CD4-positive, alpha-beta T cell treated with Interleukin-12 subunit alpha and Interleukin-12 subunit beta, for 1 hour (primary cell): ENCODE results near the gene ALX4.

Source experiments
- DNase-seq: peaks from one replicate; pipeline ENCODE4 v3.0.0-alpha.2; 2020

Gene ALX4

DNA sequence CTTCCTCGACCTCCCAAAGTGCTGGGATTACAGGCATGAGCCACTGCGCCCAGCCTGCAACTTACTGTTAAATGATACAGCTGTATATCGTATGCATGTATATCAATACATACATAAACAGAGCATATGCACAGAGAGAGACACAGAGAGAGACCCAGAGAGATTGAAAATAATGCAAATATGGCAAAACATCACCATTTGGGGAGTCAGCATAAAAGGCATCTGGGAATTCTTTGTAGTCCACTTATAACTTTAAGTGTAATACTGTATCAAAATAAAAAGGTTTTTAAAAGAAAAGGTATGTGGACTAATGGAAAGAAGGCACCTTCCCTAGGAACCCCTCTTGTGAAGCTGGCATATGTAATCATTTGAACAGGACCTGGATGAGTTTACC is 21.8 kb downstream of the ALX4 start:
- DNase-seq, result no peak

GRCh38 chr11:44286911-44287310 is 23.0 kb downstream of the ALX4 start:
- DNase-seq, result no peak

DNA sequence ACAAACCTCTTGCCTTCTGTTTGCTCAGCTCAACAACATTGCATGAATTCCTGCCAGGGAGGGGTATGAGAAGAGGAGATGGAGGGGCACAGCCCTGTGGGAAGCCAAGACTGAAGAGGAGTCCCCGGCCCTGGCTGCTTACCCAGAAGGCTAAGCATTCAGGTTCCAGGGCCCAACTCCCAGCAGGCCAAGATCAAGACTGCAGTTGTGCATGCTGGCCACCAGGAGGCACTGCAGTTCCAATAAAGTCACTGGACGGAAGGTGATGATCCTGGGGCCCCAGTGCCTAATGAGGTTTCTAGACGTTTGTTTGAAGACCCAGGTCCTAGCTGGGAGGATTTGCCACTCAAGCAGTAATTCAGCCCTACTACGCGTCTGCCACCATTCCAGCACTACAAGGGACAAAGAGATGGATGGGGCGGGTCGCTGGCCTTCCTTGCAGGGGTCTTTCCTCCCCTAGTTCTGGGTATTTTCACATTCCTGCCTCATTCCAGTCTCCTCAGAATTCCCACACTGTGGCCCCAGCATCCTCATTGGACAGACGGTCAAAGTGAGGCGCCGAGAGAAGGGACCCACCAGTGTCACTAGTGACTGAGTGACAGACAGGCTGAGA is 23.6 kb downstream of the ALX4 start:
- DNase-seq, result peak; percentile 48

DNA sequence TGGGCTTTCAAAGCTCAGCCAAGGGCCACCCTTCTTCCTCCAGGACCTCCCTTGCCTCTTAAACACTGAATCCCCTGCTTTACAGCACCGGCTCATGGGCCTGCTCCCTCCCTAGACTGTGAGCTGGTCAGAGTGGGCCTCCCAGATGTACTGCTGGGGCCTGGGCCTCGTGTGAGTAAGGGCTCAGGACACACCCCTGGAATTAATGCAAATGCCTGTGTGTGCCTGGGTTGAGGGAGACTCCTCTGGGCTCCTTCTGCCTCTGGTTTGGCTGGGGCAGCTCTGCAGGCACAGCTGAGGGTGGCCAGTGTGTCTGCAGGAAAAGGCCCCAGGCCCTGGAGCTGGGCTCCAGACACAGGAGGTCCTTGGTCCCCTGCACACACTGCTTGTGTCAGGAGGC is 24.2 kb downstream of the ALX4 start:
- no peak for DNase-seq

- DNase-seq, result no peak
Measured at GRCh38 chr11:44282620-44283019, 27.3 kb downstream of the ALX4 start.

GRCh38 chr11:44281151-44281550 is 28.8 kb downstream of the ALX4 start:
- DNase-seq, result no peak

DNA sequence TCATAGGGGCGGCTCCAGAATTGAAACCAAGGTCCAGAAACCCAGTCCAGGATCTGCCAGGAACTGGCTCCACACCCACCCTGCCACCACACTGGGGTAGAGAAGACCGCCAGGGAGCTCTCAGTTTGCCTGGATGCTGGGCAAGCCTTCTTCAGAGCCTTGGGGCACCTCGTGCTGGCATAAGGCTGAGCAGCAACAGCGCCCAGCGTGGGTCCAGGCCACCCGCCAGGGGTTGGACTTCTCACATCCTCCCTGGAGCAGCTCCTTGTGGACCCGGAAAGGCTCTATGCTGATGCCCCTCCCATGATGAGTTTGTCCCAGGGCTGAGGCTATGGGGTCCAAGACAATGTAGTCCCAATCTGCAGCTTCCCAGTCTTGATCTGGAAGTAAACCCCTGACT is 29.7 kb downstream of the ALX4 start:
- no peak for DNase-seq

GRCh38 chr11:44279483-44279882 is 30.5 kb downstream of the ALX4 start:
- no peak for DNase-seq

DNA sequence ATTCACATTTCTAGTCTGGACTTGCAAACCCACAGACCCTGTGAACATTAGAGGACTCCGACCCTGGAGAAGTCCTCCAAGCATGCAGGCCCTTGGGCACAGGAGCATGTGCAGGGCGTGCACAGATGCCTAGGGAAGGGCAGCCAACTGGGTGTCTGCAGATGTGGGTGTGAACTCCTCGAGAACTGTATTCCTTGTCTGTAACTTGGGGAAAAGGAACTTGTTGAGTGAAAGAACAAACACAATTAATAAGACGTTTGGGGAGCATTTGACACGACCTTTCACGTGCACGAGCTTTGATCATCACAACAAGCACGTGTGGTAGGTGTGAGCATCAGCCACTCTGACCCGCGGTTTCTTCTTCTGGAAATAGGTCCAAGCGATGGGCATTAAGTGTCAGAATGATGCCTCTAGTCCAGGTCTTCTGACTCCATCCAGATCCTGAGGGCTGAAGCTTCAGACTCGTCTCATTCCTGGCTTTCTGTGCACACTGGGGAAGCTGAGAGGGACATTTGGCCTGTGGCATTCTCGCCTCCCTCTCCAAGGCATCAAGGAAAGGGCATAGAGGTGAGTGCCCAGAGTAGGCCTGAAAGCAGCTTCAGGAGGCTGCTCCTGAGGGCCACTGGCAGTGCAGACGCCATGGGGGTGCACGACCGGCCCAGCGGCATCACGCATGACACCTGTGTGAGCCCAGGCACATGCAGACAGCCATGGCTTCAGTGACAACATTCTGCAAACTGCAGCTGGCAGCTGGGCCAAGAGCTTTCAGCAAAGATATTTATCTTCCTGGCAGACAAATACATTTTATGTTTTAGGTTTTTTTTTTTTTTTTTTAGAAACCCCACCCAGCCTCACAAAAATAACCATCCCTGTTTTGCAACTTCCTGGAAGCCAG is 32.5 kb downstream of the ALX4 start:
- no peak for DNase-seq

DNA sequence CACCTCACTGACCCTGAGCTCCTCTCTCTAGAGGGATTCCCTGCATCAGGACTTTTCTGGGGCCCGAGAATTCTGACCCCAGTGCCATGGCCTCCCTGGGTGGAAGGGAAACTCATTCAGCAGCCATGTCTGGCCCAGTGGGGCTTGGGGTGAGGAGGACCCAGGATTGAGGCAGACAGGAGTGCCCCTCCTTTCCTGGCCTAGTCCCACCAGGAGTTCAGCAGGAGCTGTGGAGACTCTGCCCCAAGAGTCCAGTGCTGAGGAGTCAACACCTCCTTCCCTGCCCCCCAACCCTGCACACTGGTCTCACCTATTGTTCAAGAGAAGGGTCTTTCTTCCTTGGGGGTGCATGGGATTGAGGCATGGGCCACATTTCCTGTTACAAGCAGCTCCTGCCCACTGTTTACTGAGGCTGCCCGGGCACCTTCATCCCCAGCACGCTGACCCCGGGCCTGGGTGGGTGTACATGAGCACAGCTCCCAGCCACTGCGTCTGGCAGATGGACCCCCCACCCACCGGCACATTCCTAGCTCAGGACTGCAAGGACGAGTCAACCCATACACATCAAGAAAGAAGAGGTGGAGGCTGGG is 33.9 kb downstream of the ALX4 start:
- no peak for DNase-seq

DNA sequence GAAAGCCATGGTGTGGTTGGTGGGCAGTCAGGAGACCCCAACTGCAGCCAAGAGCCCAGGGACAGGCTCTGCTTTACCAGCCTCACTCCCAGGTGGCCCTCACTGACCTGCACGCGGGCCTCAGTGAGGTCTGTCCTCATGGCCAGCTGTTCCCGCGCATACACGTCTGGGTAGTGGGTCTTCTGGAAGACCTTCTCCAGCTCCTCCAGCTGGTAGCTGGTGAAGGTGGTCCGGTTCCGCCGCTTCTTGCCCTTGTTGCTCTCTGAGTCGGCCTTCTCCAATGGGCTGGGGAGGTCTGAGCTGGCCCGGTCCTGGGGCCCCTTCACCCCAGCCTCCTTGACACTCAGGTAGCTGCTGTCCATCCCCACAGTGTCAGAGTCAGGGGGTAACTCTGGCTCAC is 34.7 kb downstream of the ALX4 start:
- no peak for DNase-seq

- DNase-seq, result no peak
Measured at GRCh38 chr11:44274404-44274803, 35.5 kb downstream of the ALX4 start.

GRCh38 chr11:44271286-44271685 is 38.7 kb downstream of the ALX4 start:
- DNase-seq, result no peak

DNA sequence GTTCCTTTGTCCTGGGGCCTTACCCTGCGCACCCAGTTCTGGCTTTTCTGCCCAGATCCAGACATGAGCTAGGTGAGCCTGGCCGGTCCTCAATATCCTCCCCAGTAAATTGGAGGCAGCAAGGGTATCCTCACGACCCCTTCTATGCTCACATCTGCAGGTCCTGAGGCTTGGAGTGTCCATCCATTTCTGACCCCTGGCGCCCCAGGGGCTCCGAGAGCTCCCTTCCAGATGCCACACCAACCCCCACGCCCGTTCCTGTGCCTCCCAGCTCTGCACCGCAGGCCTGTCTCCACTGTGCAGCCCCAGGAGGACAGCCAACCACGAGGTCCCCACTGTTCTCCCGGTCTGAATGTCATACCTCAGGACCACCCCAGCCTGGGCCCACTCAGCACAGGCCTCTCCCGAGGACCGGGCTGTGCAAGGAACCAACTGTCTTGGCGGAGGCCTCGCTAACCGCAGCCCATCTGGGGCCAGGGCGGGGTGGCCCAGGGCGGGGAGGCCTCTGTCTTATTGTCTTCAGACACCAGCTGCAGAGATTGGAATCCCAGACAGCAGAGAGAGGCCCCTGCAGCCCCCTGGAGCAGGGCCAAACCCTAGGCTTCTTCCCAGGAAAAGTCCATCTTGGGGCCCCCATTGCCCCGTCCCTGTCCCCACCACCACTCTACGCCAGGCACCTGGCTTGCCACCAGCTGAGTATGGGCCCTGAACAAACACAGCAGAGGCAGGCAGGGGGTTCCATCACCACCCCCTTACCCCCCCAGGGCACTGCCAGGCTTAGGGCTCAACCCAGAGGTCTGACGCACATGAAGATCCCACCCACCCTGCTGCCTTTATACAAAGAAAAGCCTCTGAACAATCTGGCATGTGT is 39.3 kb downstream of the ALX4 start:
- no peak for DNase-seq

- no peak for DNase-seq
Measured at GRCh38 chr11:44269369-44270351, 40.3 kb downstream of the ALX4 start.

DNA sequence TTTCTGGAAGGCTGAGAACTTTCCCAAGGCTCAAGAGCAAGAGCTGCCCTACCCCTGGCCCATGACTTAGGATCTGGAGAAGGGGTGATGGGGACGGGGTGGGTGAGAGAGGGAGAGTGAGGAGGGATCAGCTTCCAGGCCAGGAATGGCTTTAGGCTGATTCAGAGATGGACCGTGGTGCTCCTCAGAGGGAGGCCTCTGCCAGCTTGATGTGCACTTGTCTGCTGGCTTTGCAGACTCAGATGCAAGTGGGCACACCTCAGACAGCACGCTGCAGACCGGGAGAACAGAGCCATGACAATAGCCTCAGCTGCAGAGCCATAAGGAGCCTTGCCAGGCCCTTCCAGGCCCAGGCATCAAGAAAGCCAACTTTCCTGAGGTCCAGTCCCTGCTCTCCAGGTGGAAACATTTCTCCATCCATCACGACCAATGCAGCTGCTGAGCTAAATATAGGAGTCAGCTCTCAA is 41.3 kb downstream of the ALX4 start:
- no peak for DNase-seq

DNA sequence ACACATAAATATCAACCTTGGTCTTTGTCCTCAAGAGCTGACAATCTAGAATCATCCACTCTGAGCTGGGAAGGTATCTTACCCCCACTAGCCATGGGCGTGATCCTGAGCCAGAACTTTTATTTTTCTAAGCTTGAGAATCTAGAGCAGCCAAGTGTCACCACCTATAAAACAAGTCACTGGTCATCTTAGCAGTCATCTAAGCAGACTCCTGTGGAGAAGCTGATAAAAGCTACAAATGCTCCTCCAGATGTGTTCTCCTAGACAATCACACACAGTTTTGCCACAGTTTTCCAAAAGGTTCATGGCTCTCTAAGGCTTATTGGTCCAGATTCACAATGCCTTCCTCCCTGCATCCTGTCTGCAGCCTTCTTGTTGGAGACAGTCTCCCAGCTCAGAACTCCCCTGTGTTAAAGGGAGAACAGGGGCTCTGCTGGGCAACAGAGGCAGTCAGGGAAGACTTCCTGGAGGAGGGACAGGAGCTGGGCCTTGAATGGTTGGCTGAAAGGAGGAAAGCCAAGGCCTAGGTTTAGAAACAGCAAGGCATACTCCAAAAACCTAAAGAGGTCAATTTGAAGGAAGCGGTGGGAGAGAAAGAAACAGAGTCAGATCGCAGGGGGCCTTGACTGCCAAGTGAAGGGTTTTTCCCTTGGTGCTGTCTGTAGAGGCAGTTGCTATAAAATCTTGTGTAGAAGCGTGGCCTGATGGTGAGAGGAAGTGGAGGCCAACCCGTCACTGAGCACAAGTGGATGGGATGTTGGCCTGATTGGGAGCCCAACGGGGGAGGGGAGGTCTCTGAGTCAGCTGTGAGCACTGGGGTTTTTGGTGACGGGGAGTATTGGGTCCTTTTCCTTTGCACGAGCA is 42.0 kb downstream of the ALX4 start:
- DNase-seq, result no peak

DNA sequence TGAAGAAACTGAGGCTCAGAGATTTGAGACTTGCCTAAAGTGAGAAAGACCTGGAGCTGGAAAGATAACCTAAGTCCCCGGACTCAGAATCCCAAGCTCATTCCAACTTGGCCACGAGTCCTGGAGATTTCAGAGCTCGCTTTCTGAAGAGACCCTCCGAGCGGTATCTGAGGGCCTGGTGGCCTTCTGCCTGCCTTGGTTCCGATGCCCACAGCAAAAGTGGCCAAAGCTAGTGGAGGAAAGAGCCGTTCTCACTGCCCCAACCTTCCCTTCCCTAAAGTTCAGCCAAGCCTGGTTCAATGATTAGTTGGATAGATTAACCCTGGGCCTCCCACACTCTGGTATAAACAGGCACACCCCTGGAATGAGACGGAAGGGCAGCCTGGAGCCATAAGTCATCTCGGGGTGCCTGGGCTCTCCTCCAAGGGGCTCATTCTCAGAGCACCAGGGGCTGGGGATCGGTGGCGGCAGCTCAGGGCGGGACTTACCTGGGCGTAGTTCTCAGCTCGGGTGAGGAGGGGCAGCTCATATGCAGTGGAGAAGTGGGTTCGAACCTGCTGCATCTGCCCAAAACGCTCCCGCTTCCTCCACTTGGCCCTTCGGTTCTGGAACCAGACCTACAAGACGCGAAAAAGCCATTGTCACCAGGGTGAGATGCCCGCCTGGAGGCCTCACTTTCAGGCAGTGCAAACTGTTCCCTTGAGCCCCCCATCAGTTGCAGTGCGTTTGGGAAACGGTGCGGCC is 42.8 kb downstream of the ALX4 start:
- DNase-seq, result no peak

DNA sequence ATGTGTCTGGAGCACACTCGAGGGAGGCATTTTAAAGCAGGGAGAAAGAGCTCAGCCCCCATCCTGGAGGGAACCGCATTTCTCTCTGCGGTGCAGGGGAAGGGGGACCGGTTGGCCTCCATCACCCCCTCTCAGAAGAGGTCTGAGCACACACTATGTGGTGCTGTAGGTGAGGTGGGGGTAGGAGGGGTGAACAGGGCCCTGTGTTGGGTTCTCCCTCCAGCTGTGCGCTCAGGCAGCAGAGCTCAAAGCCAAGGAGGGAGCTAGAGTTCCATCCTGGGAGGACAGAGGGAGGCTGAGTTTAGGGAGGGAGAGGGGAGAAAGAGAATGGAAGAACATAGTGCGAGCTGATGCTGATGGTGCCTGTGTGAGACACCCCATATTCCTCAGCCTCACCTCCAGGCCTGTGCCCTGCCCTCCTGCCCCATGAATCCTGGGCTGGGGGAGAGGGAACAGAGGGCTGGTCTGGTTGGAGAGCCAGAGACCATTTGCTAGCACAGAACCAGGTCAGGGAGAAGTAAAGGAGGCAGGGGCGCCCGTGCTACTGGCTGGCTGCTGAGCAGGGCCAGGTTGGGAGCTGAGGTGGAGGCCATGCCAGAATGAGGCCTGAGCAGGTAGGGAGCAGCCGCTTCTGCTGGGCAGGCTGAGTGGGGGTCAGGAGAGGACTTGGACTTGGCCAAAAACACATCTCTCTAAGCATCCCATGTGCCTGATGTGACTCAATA is 43.7 kb downstream of the ALX4 start:
- DNase-seq, result no peak
